SK-N-MC (cell line): ENCODE measurements around the gene GLRB.

Source experiments
- EZH2 ChIP-seq: fragments of 200-600 bp; sonication (generic); IDR thresholded peaks from one replicate; pipeline ENCODE4 v1.6.1; 2017; ENCODE audit warnings: antibody characterized with exemption
- FOXP2 ChIP-seq: optimal IDR thresholded peaks from 2 replicates; pipeline ENCODE3; 2011; ENCODE audit warnings: mild to moderate bottlenecking, moderate library complexity; ENCODE audit not compliant: insufficient read depth; ENCODE audit errors: extremely low read length, control extremely low read depth
- POLR2AphosphoS5 ChIP-seq: IDR thresholded peaks from 2 replicates; pipeline ENCODE4 v1.6.1; 2012; ENCODE audit warnings: mild to moderate bottlenecking, low read depth, low read length, borderline replicate concordance

DNA sequence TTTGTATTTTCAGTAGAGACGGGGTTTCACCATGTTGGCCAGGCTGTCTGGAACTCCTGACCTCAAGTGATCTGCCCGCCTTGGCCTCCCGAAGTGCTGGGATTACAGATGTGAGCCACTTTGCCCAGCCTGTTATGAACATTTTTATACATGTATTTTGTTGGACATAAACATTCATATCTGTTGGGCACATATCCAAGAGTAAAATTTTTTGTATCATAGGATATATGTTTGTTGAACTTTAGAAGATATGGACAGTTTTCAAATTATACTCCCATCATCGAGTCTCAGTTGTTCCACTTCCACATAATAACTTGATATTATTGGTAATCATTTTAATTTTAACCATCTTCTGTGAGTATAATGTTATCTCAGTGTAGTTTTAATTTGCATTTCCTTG, 23.6 kb downstream of the GLRB start:
- TF ChIP-seq EZH2, result no peak
- no peak for TF ChIP-seq POLR2AphosphoS5
- TF ChIP-seq FOXP2, result no peak
